HUES6 (cell line): ENCODE results near the gene EHD4.

ENCODE experiments used
- H3K27ac ChIP-seq: 2 replicates; pipeline ENCODE4 v1.7.0; 2013; ENCODE audit warnings: low read depth, mild to moderate bottlenecking, low read length, inconsistent platforms
- H3K27me3 ChIP-seq: 2 replicates; pipeline ENCODE4 v1.6.1; 2013; ENCODE audit warnings: low read length; ENCODE audit not compliant: control insufficient read depth, insufficient read depth
- H3K36me3 ChIP-seq: 2 replicates; pipeline ENCODE4 v1.6.1; 2013; ENCODE audit warnings: low read length; ENCODE audit not compliant: control insufficient read depth, insufficient read depth
- H3K4me1 ChIP-seq: 2 replicates; pipeline ENCODE4 v1.6.1; 2013; ENCODE audit warnings: low read length; ENCODE audit not compliant: control insufficient read depth, insufficient read depth
- H3K4me3 ChIP-seq: 2 replicates; pipeline ENCODE4 v1.5.1; 2013; ENCODE audit warnings: low read depth, low read length
- H3K9ac ChIP-seq: one replicate; pipeline ENCODE4 v1.6.1; 2013; ENCODE audit warnings: mild to moderate bottlenecking, low read length
- H3K9me3 ChIP-seq: 2 replicates; pipeline ENCODE4 v1.6.1; 2013; ENCODE audit warnings: low read depth, low read length; ENCODE audit not compliant: control insufficient read depth, insufficient read depth

EHD4 gene

GRCh38 chr15:41994772-41995475 lies 22.6 kb upstream of the EHD4 start:
- H3K27me3 ChIP-seq: no peaks in the 10 kb centered on the region
- H3K9me3 ChIP-seq: no peaks in the 10 kb centered on the region
- no peak overlapping the region for H3K27ac ChIP-seq
- H3K4me1 ChIP-seq: peaks cover 2% of the 10 kb centered on the region
- no peaks in the 10 kb centered on the region for H3K36me3 ChIP-seq
- no peak overlapping the region for H3K4me3 ChIP-seq
- H3K9ac ChIP-seq: no peak overlapping the region

- H3K36me3 ChIP-seq: no peaks in the 10 kb centered on the region
- H3K4me3 ChIP-seq: no peak overlapping the region
- no peak overlapping the region for H3K27ac ChIP-seq
- no peaks in the 10 kb centered on the region for H3K9me3 ChIP-seq
- H3K9ac ChIP-seq: no peak overlapping the region
- H3K27me3 ChIP-seq: no peaks in the 10 kb centered on the region
- H3K4me1 ChIP-seq: peaks cover 6% of the 10 kb centered on the region
Observed at GRCh38 chr15:41994171-41994650, 21.9 kb upstream of the EHD4 start.

GRCh38 chr15:41993472-41994170 lies 21.3 kb upstream of the EHD4 start:
- Histone ChIP-seq H3K36me3 (no peaks in the 10 kb centered on the region), H3K27me3 (no peaks in the 10 kb centered on the region), H3K27ac (no peak overlapping the region)

GRCh38 chr15:41992803-41993190 lies 20.4 kb upstream of the EHD4 start:
- Histone ChIP-seq H3K4me1 (peaks cover 6% of the 10 kb centered on the region), H3K36me3 (no peaks in the 10 kb centered on the region), H3K4me3 (no peak overlapping the region)

More at GRCh38 chr15:41993472-41994170, 21.3 kb upstream of the EHD4 start:
- H3K9me3 ChIP-seq: no peaks in the 10 kb centered on the region
- peaks cover 6% of the 10 kb centered on the region for H3K4me1 ChIP-seq
- no peak overlapping the region for H3K9ac ChIP-seq
- H3K4me3 ChIP-seq: no peak overlapping the region

GRCh38 chr15:41992151-41992802 lies 19.9 kb upstream of the EHD4 start:
- Histone ChIP-seq H3K4me3 (no peak overlapping the region), H3K9me3 (no peaks in the 10 kb centered on the region), H3K36me3 (no peaks in the 10 kb centered on the region), H3K27ac (no peak overlapping the region), H3K4me1 (peaks cover 6% of the 10 kb centered on the region), H3K27me3 (no peaks in the 10 kb centered on the region), H3K9ac (no peak overlapping the region)

More at GRCh38 chr15:41992803-41993190, 20.4 kb upstream of the EHD4 start:
- Histone ChIP-seq H3K9ac (no peak overlapping the region), H3K9me3 (no peaks in the 10 kb centered on the region), H3K27me3 (no peaks in the 10 kb centered on the region), H3K27ac (no peak overlapping the region)

- Histone ChIP-seq H3K9me3 (no peaks in the 10 kb centered on the region), H3K36me3 (no peaks in the 10 kb centered on the region), H3K4me3 (no peak overlapping the region), H3K27ac (no peak overlapping the region), H3K9ac (no peak overlapping the region), H3K27me3 (no peaks in the 10 kb centered on the region), H3K4me1 (peaks cover 6% of the 10 kb centered on the region)
Observed at GRCh38 chr15:41990691-41991090, 18.3 kb upstream of the EHD4 start.

- H3K4me1 ChIP-seq: peaks cover 6% of the 10 kb centered on the region
- H3K9me3 ChIP-seq: no peaks in the 10 kb centered on the region
- H3K9ac ChIP-seq: no peak overlapping the region
- no peaks in the 10 kb centered on the region for H3K36me3 ChIP-seq
- H3K4me3 ChIP-seq: no peak overlapping the region
- no peaks in the 10 kb centered on the region for H3K27me3 ChIP-seq
- H3K27ac ChIP-seq: no peak overlapping the region
Observed at GRCh38 chr15:41990243-41990605, 17.9 kb upstream of the EHD4 start.

- H3K9me3 ChIP-seq: no peaks in the 10 kb centered on the region
- H3K4me1 ChIP-seq: peaks cover 6% of the 10 kb centered on the region
- H3K27ac ChIP-seq: no peak overlapping the region
- H3K36me3 ChIP-seq: no peaks in the 10 kb centered on the region
- no peaks in the 10 kb centered on the region for H3K27me3 ChIP-seq
- H3K9ac ChIP-seq: no peak overlapping the region
- H3K4me3 ChIP-seq: no peak overlapping the region
Observed at GRCh38 chr15:41989573-41990242, 17.4 kb upstream of the EHD4 start.

- no peaks in the 10 kb centered on the region for H3K9me3 ChIP-seq
- no peak overlapping the region for H3K27ac ChIP-seq
- no peak overlapping the region for H3K4me3 ChIP-seq
- no peaks in the 10 kb centered on the region for H3K27me3 ChIP-seq
- H3K9ac ChIP-seq: no peak overlapping the region
- peaks cover 6% of the 10 kb centered on the region for H3K4me1 ChIP-seq
- H3K36me3 ChIP-seq: no peaks in the 10 kb centered on the region
Observed at GRCh38 chr15:41988896-41989572, 16.7 kb upstream of the EHD4 start.

GRCh38 chr15:41987925-41988275 lies 15.5 kb upstream of the EHD4 start:
- Histone ChIP-seq H3K9me3 (no peaks in the 10 kb centered on the region), H3K4me3 (no peak overlapping the region), H3K9ac (no peak overlapping the region), H3K27me3 (no peaks in the 10 kb centered on the region), H3K36me3 (no peaks in the 10 kb centered on the region), H3K4me1 (peaks cover 6% of the 10 kb centered on the region), H3K27ac (no peak overlapping the region)
